GM21447 (cell line): ENCODE data around the gene TTLL3.
"Not testable (repeated sequence)": the region's sequence is repeated elsewhere in the genome, so short reads cannot be mapped to it uniquely, and the experiment has no call there.

Experiments
- ATAC-seq: cut with Tn5 transposase; IDR thresholded peaks from one replicate; pipeline ENCODE4 v1.9.1; 2021; ENCODE audit not compliant: unreplicated experiment

The TTLL3 gene

GRCh38 chr3:9837701-9838582 lies 27.9 kb downstream of the TTLL3 start:
- ATAC-seq, result no peak

GRCh38 chr3:9838856-9839255 lies 28.8 kb downstream of the TTLL3 start:
- ATAC-seq, result no peak

GRCh38 chr3:9841015-9841414 lies 31.0 kb downstream of the TTLL3 start:
- no peak for ATAC-seq

- peak; percentile 98 for ATAC-seq
Measured at GRCh38 chr3:9843715-9844438, 33.8 kb downstream of the TTLL3 start, which contains the start of gene RPUSD3. RPUSD3 (minus strand) TSS chr3:9844008; CDS start chr3:9843990, 18 bp downstream.

GRCh38 chr3:9846231-9846630 lies 36.2 kb downstream of the TTLL3 start:
- no peak for ATAC-seq

GRCh38 chr3:9846931-9847488 lies 36.9 kb downstream of the TTLL3 start:
- ATAC-seq, result no peak

GRCh38 chr3:9847870-9848269 lies 37.8 kb downstream of the TTLL3 start:
- not testable (repeated sequence) for ATAC-seq

- ATAC-seq, result not testable (repeated sequence)
Measured at GRCh38 chr3:9848860-9849259, 38.8 kb downstream of the TTLL3 start.

GRCh38 chr3:9851383-9851782 lies 41.3 kb downstream of the TTLL3 start:
- not testable (repeated sequence) for ATAC-seq

GRCh38 chr3:9851926-9852325 lies 41.9 kb downstream of the TTLL3 start:
- ATAC-seq, result not testable (repeated sequence)

GRCh38 chr3:9852528-9852927 lies 42.5 kb downstream of the TTLL3 start:
- no peak for ATAC-seq

- not testable (repeated sequence) for ATAC-seq
Measured at GRCh38 chr3:9854291-9854940, 44.4 kb downstream of the TTLL3 start.

- no peak for ATAC-seq
Measured at GRCh38 chr3:9855594-9855993, 45.5 kb downstream of the TTLL3 start.

- ATAC-seq, result no peak
Measured at GRCh38 chr3:9859530-9860025, 49.5 kb downstream of the TTLL3 start.

- ATAC-seq, result no peak
Measured at GRCh38 chr3:9861201-9861600, 51.1 kb downstream of the TTLL3 start.

GRCh38 chr3:9861626-9862130 lies 51.6 kb downstream of the TTLL3 start:
- ATAC-seq, result no peak

- no peak for ATAC-seq
Measured at GRCh38 chr3:9862391-9863057, 52.5 kb downstream of the TTLL3 start.

GRCh38 chr3:9863058-9863772 lies 53.2 kb downstream of the TTLL3 start:
- no peak for ATAC-seq

GRCh38 chr3:9864200-9864927 lies 54.3 kb downstream of the TTLL3 start:
- ATAC-seq, result no peak
